Caco-2 (cell line): ENCODE results near the gene PDLIM7. TPM values are rescaled to one million over a fixed set of nuclear protein-coding genes. Genes with fewer than 3 reads are reported as not detected.

Source experiments
- BruUV-seq: library from RNA; stranded (reverse); fragments of 400-500 nt; replicated peaks from 2 replicates; lab custom pipeline; 2021; lab: Mats Ljungman, UMichigan
- CTCF ChIA-PET: fragments of 300-600 bp; sonication (Branson Sonifier 250); formaldehyde crosslinking; loops from one replicate; lab custom pipeline; 2022; ENCODE audit warnings: antibody characterized with exemption; lab: Charles Lee
- POLR2A ChIA-PET: fragments of 300-600 bp; sonication (Branson Sonifier 250); formaldehyde crosslinking; loops from one replicate; lab custom pipeline; 2022; ENCODE audit warnings: antibody characterized with exemption; lab: Charles Lee
- DNase-seq, 2 experiments: peaks; one replicate each; pipeline versions ENCODE4 v3.0.0 to v3.0.0-alpha.2; 2020 to 2022
- H3K27me3 ChIP-seq: replicated peaks from 2 replicates; pipeline ENCODE4 v1.6.0; 2011; ENCODE audit warnings: low read length; ENCODE audit not compliant: control insufficient read depth, insufficient read depth
- H3K36me3 ChIP-seq: 2 replicates; pipeline ENCODE4 v1.5.1; 2011; ENCODE audit warnings: low read length; ENCODE audit not compliant: control insufficient read depth, insufficient read depth
- H3K4me1 ChIP-seq: fragments of 250-450 bp; sonication (Bioruptor Pico); 2 replicates; pipeline ENCODE4 v1.5.1; 2020; ENCODE audit warnings: mild to moderate bottlenecking
- H3K4me3 ChIP-seq: 2 replicates; pipeline ENCODE4 v1.5.1; 2011; ENCODE audit warnings: low read depth, mild to moderate bottlenecking, control low read depth, low read length
- H3K9me3 ChIP-seq: fragments of 250-450 bp; sonication (Bioruptor Pico); 2 replicates; pipeline ENCODE4 v1.5.1; 2020; ENCODE audit warnings: mild to moderate bottlenecking, moderate library complexity
- H3K27ac Mint-ChIP-seq: one replicate; pipeline ENCODE4 v1.8.0; 2022; ENCODE audit warnings: mixed read lengths; ENCODE audit not compliant: unreplicated experiment
- H3K27me3 Mint-ChIP-seq: one replicate; pipeline ENCODE4 v1.8.0; 2022; ENCODE audit warnings: mixed read lengths; ENCODE audit not compliant: insufficient read depth, unreplicated experiment
- H3K36me3 Mint-ChIP-seq: one replicate; pipeline ENCODE4 v1.8.0; 2022; ENCODE audit warnings: mild to moderate bottlenecking, mixed read lengths; ENCODE audit not compliant: insufficient read depth, unreplicated experiment
- H3K4me1 Mint-ChIP-seq: one replicate; pipeline ENCODE4 v1.8.0; 2022; ENCODE audit warnings: low read depth, mixed read lengths; ENCODE audit not compliant: unreplicated experiment
- H3K4me3 Mint-ChIP-seq: one replicate; pipeline ENCODE4 v1.8.0; 2022; ENCODE audit warnings: mild to moderate bottlenecking, moderate library complexity, mixed read lengths; ENCODE audit not compliant: unreplicated experiment
- H3K9me3 Mint-ChIP-seq: one replicate; pipeline ENCODE4 v1.8.0; 2022; ENCODE audit warnings: mixed read lengths; ENCODE audit not compliant: unreplicated experiment
- intact Hi-C: fragments of 100-400 bp; cut with micrococcal nuclease; formaldehyde crosslinking; loops from one replicate; pipeline ENCODE4 v1.10.0; 2022; ENCODE audit not compliant: unreplicated experiment
- total RNA-seq: library from RNA; stranded (reverse); gene quantifications from 2 replicates; pipeline ENCODE4 v1.2.3, GENCODE V29; 2022
- TF ChIP-seq, protein P1 (sequence below), 2 experiments: fragments of 200-600 bp in 1 of 2; IDR thresholded peaks; 1 replicate in 1 of 2; 2 replicates in 1 of 2; pipeline versions ENCODE4 v1.5.1 to v1.8.0; 2011 to 2022; ENCODE audit warnings: antibody characterized with exemption in 1 of 2, control low read depth in 1 of 2, inconsistent platforms in 1 of 2, low read depth in 1 of 2, low read length in 1 of 2, mild to moderate bottlenecking in 1 of 2, moderate library complexity in 1 of 2; ENCODE audit not compliant: insufficient read depth in 1 of 2, severe bottlenecking in 1 of 2, unreplicated experiment in 1 of 2

Gene PDLIM7
- total RNA-seq, 1 experiment from 2014 or later, result 49.1 TPM

DNA sequence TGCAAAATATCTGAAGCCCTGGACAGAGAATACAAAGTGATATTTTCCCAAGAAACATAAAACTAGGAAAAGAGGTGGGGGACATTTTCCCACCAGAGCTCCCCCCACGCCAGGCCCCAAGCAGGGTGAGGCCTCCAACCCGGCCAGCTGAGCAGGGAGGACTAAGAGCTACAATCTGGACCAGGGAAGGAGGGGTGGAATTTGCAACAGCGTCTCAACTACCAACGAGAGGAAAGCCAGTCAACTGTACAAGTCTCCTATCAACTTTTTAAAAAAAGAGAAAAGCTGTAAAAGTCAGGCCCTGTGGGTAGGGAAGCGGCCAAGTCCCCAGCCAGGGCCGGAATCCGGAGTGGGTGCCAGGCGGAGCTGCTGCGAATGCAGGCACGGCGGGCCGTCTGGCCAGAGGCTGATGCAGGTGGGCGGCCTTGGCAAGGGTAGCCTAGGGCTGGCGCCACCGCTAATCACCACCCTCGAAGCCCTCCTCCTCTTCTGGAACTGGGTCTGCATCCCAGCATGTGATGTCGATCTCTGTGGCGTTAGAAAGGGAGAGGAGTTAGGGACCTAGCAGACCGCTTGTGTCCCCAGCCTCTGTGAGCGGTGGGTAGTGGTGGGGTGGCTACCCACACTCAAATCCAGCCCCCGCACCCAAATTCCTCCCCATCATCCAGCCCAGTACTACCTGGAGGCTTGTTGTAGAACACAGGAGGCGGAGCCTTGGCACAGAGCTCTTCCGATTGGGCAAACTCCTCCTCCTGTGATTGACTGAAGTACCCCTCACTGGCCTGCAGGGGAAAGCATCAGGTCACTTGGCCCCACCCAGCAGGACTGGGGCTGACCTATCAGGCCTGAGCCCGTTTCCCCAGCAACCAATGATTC is 40.2 kb downstream of the PDLIM7 start:
- Histone ChIP-seq H3K4me3 (no peak overlapping the region), H3K9me3 (no peaks in the 10 kb centered on the region), H3K27me3 (no peaks in the 10 kb centered on the region), H3K36me3 (peaks cover 1% of the 10 kb centered on the region; the same call in 1 of the 2 replicates), H3K4me1 (peaks cover 7% of the 10 kb centered on the region; the same call in 1 of the 2 replicates)
- DNase-seq, result peak; percentile 96 to 97
- BruUV-seq, result TSS peak; percentile 23
- ChIA-PET POLR2A (interaction anchor here (0.6 to 1.2 kb wide), 6 partner anchors 14 to 106 kb away, joined by 3 to 7 read pairs (median 4); partner anchors contain the start of genes GRK6, LMAN2 and PDLIM7), CTCF (interaction anchor here (0.5 to 1.8 kb wide), 24 partner anchors 12 to 149 kb away, joined by 3 to 27 read pairs (median 4); partner anchors contain the start of genes DBN1, GRK6, MXD3 and PDLIM7)
- Mint-ChIP-seq H3K4me3 (no peak overlapping the region), H3K27ac (peak overlapping the region; percentile 87), H3K4me1 (peaks cover 12% of the 10 kb centered on the region), H3K9me3 (no peaks in the 10 kb centered on the region), H3K27me3 (no peaks in the 10 kb centered on the region), H3K36me3 (peaks cover 82% of the 10 kb centered on the region)
- intact Hi-C loops, result loop anchor here (1.0 to 2.0 kb wide), 4 partner anchors 16 to 44 kb away; partner anchors contain the start of genes DBN1, GRK6 and PDLIM7
- TF ChIP-seq, protein P1, sequence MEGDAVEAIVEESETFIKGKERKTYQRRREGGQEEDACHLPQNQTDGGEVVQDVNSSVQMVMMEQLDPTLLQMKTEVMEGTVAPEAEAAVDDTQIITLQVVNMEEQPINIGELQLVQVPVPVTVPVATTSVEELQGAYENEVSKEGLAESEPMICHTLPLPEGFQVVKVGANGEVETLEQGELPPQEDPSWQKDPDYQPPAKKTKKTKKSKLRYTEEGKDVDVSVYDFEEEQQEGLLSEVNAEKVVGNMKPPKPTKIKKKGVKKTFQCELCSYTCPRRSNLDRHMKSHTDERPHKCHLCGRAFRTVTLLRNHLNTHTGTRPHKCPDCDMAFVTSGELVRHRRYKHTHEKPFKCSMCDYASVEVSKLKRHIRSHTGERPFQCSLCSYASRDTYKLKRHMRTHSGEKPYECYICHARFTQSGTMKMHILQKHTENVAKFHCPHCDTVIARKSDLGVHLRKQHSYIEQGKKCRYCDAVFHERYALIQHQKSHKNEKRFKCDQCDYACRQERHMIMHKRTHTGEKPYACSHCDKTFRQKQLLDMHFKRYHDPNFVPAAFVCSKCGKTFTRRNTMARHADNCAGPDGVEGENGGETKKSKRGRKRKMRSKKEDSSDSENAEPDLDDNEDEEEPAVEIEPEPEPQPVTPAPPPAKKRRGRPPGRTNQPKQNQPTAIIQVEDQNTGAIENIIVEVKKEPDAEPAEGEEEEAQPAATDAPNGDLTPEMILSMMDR (IDR thresholded peaks at IDR 0.05; ENCODE audit: insufficient read depth in 1 of 2, low read depth in 1 of 2, low read length in 1 of 2, severe bottlenecking in 1 of 2, unreplicated experiment in 1 of 2), result peak; percentile 52 to 68

GRCh38 chr5:177456591-177456964 is 40.8 kb downstream of the PDLIM7 start:
- BruUV-seq, result no TSS peak
- CTCF ChIA-PET, result interaction anchor here (1.3 to 1.6 kb wide), 3 partner anchors 30 to 53 kb away, joined by 3 to 27 read pairs (median 7); partner anchors contain the start of gene GRK6
- H3K36me3 Mint-ChIP-seq, result peaks cover 82% of the 10 kb centered on the region
- no peaks in the 10 kb centered on the region for H3K27me3 Mint-ChIP-seq
- Histone ChIP-seq H3K9me3 (no peaks in the 10 kb centered on the region), H3K4me3 (no peak overlapping the region), H3K27me3 (no peaks in the 10 kb centered on the region), H3K36me3 (peaks cover 1% of the 10 kb centered on the region; the same call in 1 of the 2 replicates), H3K4me1 (peaks cover 7% of the 10 kb centered on the region; the same call in 1 of the 2 replicates)
- DNase-seq, result no peak
- intact Hi-C loops, result loop anchor here (1.0 to 2.0 kb wide), 2 partner anchors 16 to 41 kb away; partner anchors contain the start of genes DBN1 and PDLIM7
- H3K4me3 Mint-ChIP-seq, result peak overlapping the region; percentile 77
- peak overlapping the region; percentile 87 for H3K27ac Mint-ChIP-seq
- POLR2A ChIA-PET, result no interaction called here
- H3K4me1 Mint-ChIP-seq, result peaks cover 11% of the 10 kb centered on the region
- no peaks in the 10 kb centered on the region for H3K9me3 Mint-ChIP-seq
- TF ChIP-seq, protein P1 (IDR thresholded peaks at IDR 0.05; ENCODE audit: insufficient read depth in 1 of 2, low read depth in 1 of 2, low read length in 1 of 2, severe bottlenecking in 1 of 2, unreplicated experiment in 1 of 2), result no peak
